ENCODE data around the gene BANK1. TPM values are rescaled to one million over a fixed set of nuclear protein-coding genes. Genes with fewer than 3 reads are reported as not detected.
"Not testable (repeated sequence)": the region's sequence is repeated elsewhere in the genome, so short reads cannot be mapped to it uniquely, and the experiment has no call there.

The BANK1 gene
- polyA plus RNA-seq, 3 donors from 2014 or later = 1.3 to 3.7 (median 1.4) TPM

DNA sequence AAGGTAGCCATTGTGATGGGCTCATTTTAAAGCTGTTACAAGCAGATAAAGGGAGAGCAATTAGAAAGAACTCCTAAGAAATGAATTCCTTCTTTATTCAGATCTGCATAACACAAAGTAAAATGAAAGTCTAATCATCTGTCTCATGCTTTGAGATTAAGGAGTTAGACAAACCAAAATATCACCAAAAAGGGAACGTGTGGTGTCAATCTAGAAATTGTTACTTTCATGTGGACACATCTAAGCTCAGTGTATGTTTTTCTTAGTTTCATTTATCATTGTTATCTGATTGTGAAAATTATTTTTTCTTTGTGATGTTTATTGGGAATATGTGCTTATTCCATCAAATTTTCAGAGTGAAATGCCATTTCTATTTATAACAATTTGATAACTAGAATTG is 80.3 kb downstream of the BANK1 start:
- Mint-ChIP-seq H3K4me1 (no peaks in the 10 kb centered on the region), H3K27ac (no peak overlapping the region), H3K36me3 (no peaks in the 10 kb centered on the region), H3K4me3 (no peak overlapping the region), H3K27me3 (ENCODE audit: low read depth in 3 of 3) (no peaks in the 10 kb centered on the region), H3K9me3 (no peaks in the 10 kb centered on the region)
- no peak for DNase-seq

DNA sequence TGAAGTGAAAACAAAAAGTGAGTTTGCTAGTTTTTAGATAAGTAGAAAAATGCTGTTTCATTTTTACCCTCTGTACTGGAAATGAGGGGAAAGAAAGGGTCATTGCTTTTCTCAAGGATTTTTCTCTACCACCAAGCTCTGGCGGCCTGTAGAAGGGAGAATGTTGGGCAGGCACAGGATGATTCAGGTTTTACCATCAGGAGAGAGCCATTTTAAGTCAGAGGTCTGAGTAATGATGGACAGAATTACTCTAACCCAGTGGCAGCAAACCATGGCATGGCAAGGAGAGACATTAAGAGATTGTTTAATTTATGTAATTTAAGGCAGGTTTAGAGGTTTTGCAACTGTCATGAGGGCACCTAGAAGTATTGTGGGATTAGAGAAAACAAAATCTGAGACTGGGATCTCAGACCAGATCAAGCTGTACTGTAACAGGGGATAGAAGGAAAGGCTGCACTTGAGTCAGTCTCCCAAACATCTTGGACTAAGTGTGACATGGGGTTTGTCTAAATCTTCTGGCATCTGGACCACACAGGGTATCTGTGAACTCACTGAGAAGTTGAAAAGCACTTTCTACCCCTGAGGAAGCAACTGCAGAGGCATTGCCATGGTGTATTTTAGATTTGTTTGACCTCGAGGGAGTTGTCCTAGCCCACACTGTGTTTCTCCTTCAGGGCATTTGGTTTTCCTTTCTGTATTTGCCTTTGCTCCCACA is 81.6 kb downstream of the BANK1 start:
- no peak for DNase-seq
- Mint-ChIP-seq H3K4me1 (no peaks in the 10 kb centered on the region), H3K36me3 (no peaks in the 10 kb centered on the region), H3K27me3 (ENCODE audit: low read depth in 3 of 3) (no peaks in the 10 kb centered on the region), H3K27ac (no peak overlapping the region), H3K9me3 (peaks cover 0 to 2% (median 0%) of the 10 kb centered on the region in 6 donors), H3K4me3 (no peak overlapping the region)

DNA sequence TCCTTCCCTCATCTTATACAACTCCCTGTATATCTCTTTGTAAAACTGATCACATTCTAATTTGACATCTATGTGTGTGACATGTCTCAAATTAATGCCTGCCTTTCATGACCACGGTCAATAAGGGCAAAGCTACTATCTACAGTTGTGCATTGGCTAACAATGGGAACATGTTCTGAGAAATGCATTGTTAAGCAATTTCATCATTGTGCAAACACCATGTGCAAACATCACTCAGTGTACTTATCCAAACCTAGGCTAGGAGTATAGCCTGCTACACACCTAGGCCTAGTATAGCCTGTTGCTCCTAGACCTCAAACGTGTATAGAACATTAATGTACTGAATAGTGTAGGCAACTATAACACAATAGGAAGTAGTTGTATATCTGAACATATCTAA is 95.0 kb downstream of the BANK1 start:
- no peak overlapping the region for H3K4me3 Mint-ChIP-seq
- H3K36me3 Mint-ChIP-seq = no peaks in the 10 kb centered on the region
- H3K9me3 Mint-ChIP-seq = peaks cover 0 to 8% (median 3%) of the 10 kb centered on the region in 6 donors
- H3K4me1 Mint-ChIP-seq = no peaks in the 10 kb centered on the region
- peaks cover 0 to 1% (median 0%) of the 10 kb centered on the region in 3 donors for H3K27me3 Mint-ChIP-seq (ENCODE audit: low read depth in 3 of 3)
- no peak for DNase-seq
- H3K27ac Mint-ChIP-seq = no peak overlapping the region

DNA sequence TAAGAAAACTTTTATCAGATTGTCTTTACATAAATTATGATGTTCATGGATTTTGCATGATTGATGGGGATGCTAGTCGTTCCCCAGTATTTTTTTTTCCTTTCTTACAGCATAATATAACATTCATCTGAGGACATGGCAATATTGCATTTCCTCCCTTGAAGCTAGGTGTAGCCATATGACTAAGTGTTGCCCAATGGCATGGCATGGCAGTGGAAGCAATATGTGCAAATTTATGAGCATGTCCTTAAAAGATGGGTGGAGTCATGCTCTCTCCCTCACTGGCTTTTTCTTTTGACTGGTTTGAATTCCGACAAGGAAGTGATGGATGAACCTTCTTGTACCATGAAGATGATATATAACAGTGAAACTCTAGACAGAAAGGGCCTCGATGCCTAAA is 96.3 kb downstream of the BANK1 start:
- H3K27me3 Mint-ChIP-seq (ENCODE audit: low read depth in 3 of 3) = peaks cover 0 to 1% (median under 1%) of the 10 kb centered on the region in 3 donors
- no peak overlapping the region for H3K27ac Mint-ChIP-seq
- H3K4me3 Mint-ChIP-seq = no peak overlapping the region
- DNase-seq = no peak
- peaks cover 0 to 9% (median 5%) of the 10 kb centered on the region in 6 donors for H3K9me3 Mint-ChIP-seq
- H3K36me3 Mint-ChIP-seq = no peaks in the 10 kb centered on the region
- no peaks in the 10 kb centered on the region for H3K4me1 Mint-ChIP-seq

DNA sequence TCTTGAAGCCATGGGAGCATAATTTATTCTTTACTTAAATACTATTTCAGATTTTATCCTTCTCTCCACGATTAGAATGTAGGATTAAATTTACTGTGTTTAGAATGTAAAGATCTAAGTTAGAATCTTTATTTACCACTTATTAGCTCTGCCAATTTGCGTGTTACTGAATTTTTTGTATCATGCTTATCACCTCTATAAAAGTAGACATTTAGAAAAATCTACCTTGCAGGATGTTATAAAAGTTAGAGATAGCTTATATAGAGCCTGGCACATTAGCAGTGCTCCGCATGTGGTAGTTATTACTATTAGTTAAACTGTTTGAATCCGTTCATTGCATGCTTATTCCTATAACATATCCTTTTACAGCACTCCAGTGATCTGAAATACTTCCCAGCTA is 97.9 kb downstream of the BANK1 start:
- peaks cover 0 to 2% (median 1%) of the 10 kb centered on the region in 3 donors for H3K27me3 Mint-ChIP-seq (ENCODE audit: low read depth in 3 of 3)
- no peak for DNase-seq
- H3K4me1 Mint-ChIP-seq = no peaks in the 10 kb centered on the region
- H3K9me3 Mint-ChIP-seq = peaks cover 0 to 9% (median 5%) of the 10 kb centered on the region in 6 donors
- no peak overlapping the region for H3K27ac Mint-ChIP-seq
- H3K4me3 Mint-ChIP-seq = no peak overlapping the region
- H3K36me3 Mint-ChIP-seq = no peaks in the 10 kb centered on the region

DNA sequence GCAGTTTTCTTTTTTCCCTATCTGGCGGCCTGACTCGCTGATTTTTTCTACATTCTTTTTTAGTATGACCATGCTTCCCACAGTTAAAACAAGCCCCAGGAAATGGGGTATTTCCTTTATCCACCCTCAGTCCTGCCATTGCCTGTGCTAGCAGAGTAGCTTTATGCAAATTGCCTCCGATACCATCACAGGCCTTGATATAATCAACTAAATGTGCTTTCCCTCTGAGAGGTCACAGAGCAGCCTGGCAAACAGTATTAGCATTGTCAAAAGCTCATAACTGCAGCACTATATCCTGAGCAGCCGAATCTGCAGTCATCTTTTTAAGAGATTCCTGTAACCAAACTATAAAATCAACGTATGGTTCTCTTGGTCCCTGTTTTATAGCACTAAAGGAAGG is 115.0 kb downstream of the BANK1 start:
- DNase-seq; H3K36me3 Mint-ChIP-seq; H3K27me3 Mint-ChIP-seq (ENCODE audit: low read depth in 3 of 3); H3K4me1 Mint-ChIP-seq; H3K9me3 Mint-ChIP-seq; H3K4me3 Mint-ChIP-seq; H3K27ac Mint-ChIP-seq: not testable (repeated sequence)

DNA sequence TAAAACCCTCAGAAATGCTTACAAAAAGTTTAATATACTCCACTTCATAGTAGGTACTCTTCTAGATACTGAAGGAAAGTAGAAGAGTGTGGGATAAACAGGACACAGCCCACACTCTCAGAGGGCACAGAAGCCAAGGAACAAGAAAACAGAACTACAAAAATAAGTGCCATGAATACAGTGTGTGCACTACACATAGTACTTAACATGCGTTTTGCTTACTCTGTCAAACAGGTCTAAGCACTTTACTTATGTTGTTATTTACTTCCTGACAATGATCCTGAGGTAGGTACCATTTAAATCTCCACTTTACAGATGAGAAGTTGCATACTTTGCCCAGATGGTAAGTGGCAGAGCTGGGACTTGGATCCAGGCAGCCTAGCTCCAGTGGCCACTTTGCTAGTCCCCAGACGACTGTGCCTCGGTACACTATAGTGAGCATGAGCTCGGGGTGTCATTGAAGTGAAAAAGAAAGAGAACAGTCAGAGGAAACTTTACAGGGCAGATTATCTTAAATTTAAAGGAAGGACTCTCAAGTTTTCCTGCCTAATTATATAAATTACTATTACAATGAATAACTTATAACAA is 120.3 kb downstream of the BANK1 start:
- no peaks in the 10 kb centered on the region for H3K4me1 Mint-ChIP-seq
- H3K27ac Mint-ChIP-seq = no peak overlapping the region
- DNase-seq = no peak
- peaks cover 0 to 3% (median 0%) of the 10 kb centered on the region in 3 donors for H3K27me3 Mint-ChIP-seq (ENCODE audit: low read depth in 3 of 3)
- no peak overlapping the region for H3K4me3 Mint-ChIP-seq
- no peaks in the 10 kb centered on the region for H3K36me3 Mint-ChIP-seq
- peaks cover 0 to 3% (median 0%) of the 10 kb centered on the region in 6 donors for H3K9me3 Mint-ChIP-seq

DNA sequence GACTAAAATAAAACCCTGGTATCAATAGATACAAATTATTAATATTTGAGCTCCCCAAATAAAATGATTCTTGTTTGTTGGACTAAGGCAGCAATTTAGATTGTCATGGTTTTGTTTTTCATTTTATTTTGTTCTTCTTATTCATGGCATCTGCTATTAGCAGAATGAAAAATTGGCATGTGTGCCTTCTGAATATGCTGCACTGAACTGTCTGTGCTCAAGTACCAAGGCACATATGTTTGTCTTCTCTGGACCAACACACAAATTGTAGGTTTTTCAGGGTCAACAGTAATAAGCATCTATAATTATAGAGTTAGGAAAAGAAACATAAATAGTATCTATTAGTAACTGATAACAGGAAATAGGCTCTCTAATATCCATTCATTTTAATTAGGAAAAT is 121.1 kb downstream of the BANK1 start:
- Mint-ChIP-seq H3K4me1 (no peaks in the 10 kb centered on the region), H3K27ac (no peak overlapping the region), H3K9me3 (peaks cover 0 to 2% (median 0%) of the 10 kb centered on the region in 6 donors), H3K27me3 (ENCODE audit: low read depth in 3 of 3) (peaks cover 0 to 3% (median 0%) of the 10 kb centered on the region in 3 donors), H3K4me3 (no peak overlapping the region), H3K36me3 (no peaks in the 10 kb centered on the region)
- no peak for DNase-seq

DNA sequence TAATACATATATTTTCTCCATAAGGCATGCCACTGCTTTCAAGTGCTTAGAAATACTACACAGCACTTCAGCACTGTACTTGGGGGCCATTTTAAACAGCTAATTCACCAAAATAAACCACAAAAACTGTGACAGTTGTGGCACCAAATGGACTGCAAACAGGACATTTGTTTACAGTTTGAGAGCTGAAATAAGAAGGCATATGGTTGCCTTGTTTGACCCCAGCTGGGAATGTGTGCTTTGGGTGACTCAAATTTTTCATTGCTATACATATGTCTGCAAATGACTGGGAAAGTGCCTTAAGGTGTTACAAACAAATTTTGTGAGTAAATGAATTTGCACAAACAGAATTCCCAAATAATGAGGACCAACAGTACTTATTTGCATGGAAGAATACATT is 124.2 kb downstream of the BANK1 start:
- Mint-ChIP-seq H3K36me3 (no peaks in the 10 kb centered on the region), H3K4me1 (no peaks in the 10 kb centered on the region), H3K27ac (no peak overlapping the region), H3K27me3 (ENCODE audit: low read depth in 3 of 3) (peaks cover 0 to 3% (median 0%) of the 10 kb centered on the region in 3 donors), H3K9me3 (peaks cover 0 to 1% (median 0%) of the 10 kb centered on the region in 6 donors), H3K4me3 (no peak overlapping the region)
- DNase-seq = no peak

DNA sequence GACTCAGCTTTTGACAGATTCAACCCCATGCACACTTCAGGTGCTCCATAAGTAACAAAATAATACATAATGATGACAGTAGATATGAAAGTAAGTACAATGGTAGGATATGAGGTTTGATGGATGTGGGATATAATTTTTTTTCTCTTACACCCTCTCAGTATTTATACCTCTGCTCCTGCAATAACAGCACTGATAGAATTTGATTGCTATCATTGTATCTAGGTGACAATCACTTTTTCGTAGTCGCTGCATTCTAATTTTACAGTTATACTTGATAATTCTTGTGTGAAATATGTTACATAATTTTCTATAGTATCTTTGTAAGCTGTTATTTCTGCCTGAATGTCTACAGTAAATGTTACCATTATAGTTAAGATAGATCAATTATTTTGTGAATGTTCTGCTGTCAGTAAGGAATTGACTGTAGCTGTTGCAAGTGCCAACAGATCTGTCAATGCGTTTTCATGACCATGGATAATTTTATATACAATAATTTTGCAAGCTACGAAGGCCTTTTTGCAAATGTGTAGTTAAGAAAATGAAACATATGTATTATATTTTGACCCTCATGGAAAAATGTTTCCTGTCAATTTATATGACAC is 128.9 kb downstream of the BANK1 start:
- H3K27me3 Mint-ChIP-seq (ENCODE audit: low read depth in 3 of 3) = peaks cover 0 to 2% (median 0%) of the 10 kb centered on the region in 3 donors
- DNase-seq = no peak
- no peak overlapping the region for H3K4me3 Mint-ChIP-seq
- peaks cover 0 to 2% (median 0%) of the 10 kb centered on the region in 6 donors for H3K9me3 Mint-ChIP-seq
- no peak overlapping the region for H3K27ac Mint-ChIP-seq
- no peaks in the 10 kb centered on the region for H3K36me3 Mint-ChIP-seq
- H3K4me1 Mint-ChIP-seq = no peaks in the 10 kb centered on the region

DNA sequence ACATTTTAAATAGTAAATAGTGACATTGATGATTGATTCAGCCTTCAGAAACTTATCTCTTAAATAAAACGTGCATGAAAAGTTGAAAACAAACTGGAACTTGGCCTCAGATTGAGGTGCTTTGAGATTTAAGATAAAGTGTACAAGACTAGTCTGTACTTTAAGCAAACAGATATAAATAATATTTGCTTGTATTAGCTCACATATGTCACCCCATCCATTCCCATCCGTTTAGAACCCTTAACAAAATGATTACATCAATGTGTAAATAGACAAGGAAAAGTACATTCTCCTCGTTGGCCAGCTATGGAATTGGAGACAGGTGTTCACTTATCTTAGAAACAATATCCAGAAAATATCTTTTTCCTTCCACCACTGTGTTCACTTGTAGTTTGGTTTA is 130.8 kb downstream of the BANK1 start:
- Mint-ChIP-seq H3K36me3 (no peaks in the 10 kb centered on the region), H3K9me3 (peaks cover 0 to 2% (median 0%) of the 10 kb centered on the region in 6 donors), H3K27ac (no peak overlapping the region), H3K4me3 (no peak overlapping the region), H3K27me3 (ENCODE audit: low read depth in 3 of 3) (peaks cover 0 to 2% (median 0%) of the 10 kb centered on the region in 3 donors), H3K4me1 (no peaks in the 10 kb centered on the region)
- no peak for DNase-seq

DNA sequence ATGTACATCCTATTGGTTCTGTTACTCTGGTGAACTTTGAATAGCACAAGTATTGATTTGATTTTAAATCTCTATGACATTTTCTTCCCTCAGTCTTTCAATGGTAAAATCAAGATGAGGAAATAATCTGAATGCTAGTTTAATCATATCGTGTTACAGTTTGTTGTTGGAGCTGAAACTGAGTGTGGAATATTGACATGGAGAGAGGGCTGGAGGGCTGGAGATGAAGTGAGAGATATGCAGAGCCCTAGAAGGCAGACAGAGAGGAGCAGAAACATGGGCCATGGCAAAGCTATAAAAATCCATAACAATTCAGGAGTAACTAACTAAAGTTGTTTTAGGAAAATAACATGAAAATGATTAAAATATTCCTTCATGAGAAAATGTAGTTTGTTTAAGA is 141.1 kb downstream of the BANK1 start:
- no peaks in the 10 kb centered on the region for H3K36me3 Mint-ChIP-seq

DNA sequence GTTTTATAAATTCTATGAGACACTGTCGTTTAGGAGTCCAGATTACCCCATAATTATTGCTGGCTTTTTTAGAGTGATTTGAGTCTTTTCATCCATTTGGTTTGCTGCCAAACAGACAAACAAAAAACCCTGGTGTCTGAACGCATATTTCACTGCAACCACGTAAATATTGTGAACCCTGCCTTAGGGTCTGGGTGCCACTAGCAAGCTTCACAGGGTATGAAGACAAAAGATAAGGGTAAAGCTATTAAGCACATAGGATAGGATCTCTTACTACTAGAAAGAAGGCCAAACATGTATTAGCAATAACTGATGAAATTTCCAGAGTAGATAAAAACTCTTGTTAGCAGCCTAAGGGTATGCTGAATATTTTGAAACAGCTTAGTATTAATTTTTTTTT is 143.3 kb downstream of the BANK1 start:
- H3K4me3 Mint-ChIP-seq = no peak overlapping the region
- H3K4me1 Mint-ChIP-seq = no peaks in the 10 kb centered on the region
- H3K9me3 Mint-ChIP-seq = peaks cover 0 to 2% (median 0%) of the 10 kb centered on the region in 6 donors
- H3K27ac Mint-ChIP-seq = no peak overlapping the region
- no peaks in the 10 kb centered on the region for H3K36me3 Mint-ChIP-seq
- peaks cover 0 to 1% (median 0%) of the 10 kb centered on the region in 3 donors for H3K27me3 Mint-ChIP-seq (ENCODE audit: low read depth in 3 of 3)
- no peak for DNase-seq

More for the DNA sequence above, 141.1 kb downstream of the BANK1 start:
- Mint-ChIP-seq H3K9me3 (peaks cover 0 to 3% (median 0%) of the 10 kb centered on the region in 6 donors), H3K4me1 (no peaks in the 10 kb centered on the region), H3K27ac (no peak overlapping the region), H3K4me3 (no peak overlapping the region), H3K27me3 (ENCODE audit: low read depth in 3 of 3) (peaks cover 0 to 1% (median 0%) of the 10 kb centered on the region in 3 donors)
- DNase-seq = no peak

DNA sequence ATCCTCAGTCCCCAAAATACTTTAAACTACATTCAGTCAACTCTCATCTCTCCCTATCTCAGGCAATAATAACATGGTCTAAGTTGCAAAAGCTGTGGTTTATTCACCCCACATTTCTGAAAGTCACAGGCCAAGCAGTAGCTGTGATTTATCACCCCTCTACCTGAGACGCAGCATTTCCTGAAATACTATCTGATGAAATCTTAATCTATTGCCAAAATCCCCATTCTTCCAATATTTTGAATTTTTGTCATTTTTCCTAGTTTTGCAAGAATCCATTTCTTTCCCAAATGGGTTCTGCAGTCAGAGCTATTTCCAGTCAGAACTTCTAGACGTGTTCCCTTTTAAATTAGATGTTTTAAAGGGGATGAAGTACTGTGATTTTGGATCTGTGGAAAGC is 148.3 kb downstream of the BANK1 start:
- H3K36me3 Mint-ChIP-seq = no peaks in the 10 kb centered on the region
- no peaks in the 10 kb centered on the region for H3K27me3 Mint-ChIP-seq (ENCODE audit: low read depth in 3 of 3)
- DNase-seq = no peak
- no peaks in the 10 kb centered on the region for H3K4me1 Mint-ChIP-seq
- no peak overlapping the region for H3K27ac Mint-ChIP-seq
- H3K9me3 Mint-ChIP-seq = peaks cover 0 to 2% (median 0%) of the 10 kb centered on the region in 6 donors
- H3K4me3 Mint-ChIP-seq = no peak overlapping the region
